Smooth muscle cell (in vitro differentiated cells): ENCODE results near the gene APBB2. TPM values are rescaled to one million over a fixed set of nuclear protein-coding genes. Genes with fewer than 3 reads are reported as not detected.

Source experiments
- DNase-seq: peaks from one replicate; lab custom pipeline; 2025; ENCODE audit not compliant: unreplicated experiment; lab: John Stamatoyannopoulos, UW
- H2AFZ ChIP-seq: fragments of 200-600 bp; sonication (generic); 2 replicates; pipeline ENCODE4 v1.6.0; 2016; ENCODE audit warnings: antibody characterized with exemption, low read depth, mild to moderate bottlenecking
- H3F3A ChIP-seq: fragments of 200-600 bp; sonication (generic); 2 replicates; pipeline ENCODE4 v1.6.0; 2017; ENCODE audit warnings: antibody characterized with exemption, low read depth
- H3K27ac ChIP-seq: fragments of 200-600 bp; sonication (generic); 2 replicates; pipeline ENCODE4 v1.5.1; 2016; ENCODE audit warnings: low read depth, mild to moderate bottlenecking
- H3K27me3 ChIP-seq: fragments of 200-600 bp; sonication (generic); 2 replicates; pipeline ENCODE4 v1.6.1; 2016; ENCODE audit warnings: low read depth, mild to moderate bottlenecking
- H3K36me3 ChIP-seq: fragments of 200-600 bp; sonication (generic); 2 replicates; pipeline ENCODE4 v1.5.1; 2016; ENCODE audit warnings: low read depth
- H3K4me1 ChIP-seq: fragments of 200-600 bp; sonication (generic); 2 replicates; pipeline ENCODE4 v1.5.1; 2016; ENCODE audit warnings: low read depth
- H3K4me2 ChIP-seq: fragments of 200-600 bp; sonication (generic); 2 replicates; pipeline ENCODE4 v1.6.0; 2016; ENCODE audit warnings: mild to moderate bottlenecking
- H3K4me3 ChIP-seq: fragments of 200-600 bp; sonication (generic); 2 replicates; pipeline ENCODE4 v1.5.1; 2016; ENCODE audit warnings: mild to moderate bottlenecking
- H3K79me2 ChIP-seq: fragments of 200-600 bp; sonication (generic); 2 replicates; pipeline ENCODE4 v1.6.0; 2016; ENCODE audit warnings: low read depth, mild to moderate bottlenecking
- H3K9ac ChIP-seq: fragments of 200-600 bp; sonication (generic); 2 replicates; pipeline ENCODE4 v1.6.0; 2016; ENCODE audit warnings: low read depth
- H3K9me3 ChIP-seq: fragments of 200-600 bp; sonication (generic); replicated peaks from 2 replicates; pipeline ENCODE4 v1.5.1; 2016; ENCODE audit warnings: low read depth
- H4K20me1 ChIP-seq: fragments of 200-600 bp; sonication (generic); 2 replicates; pipeline ENCODE4 v1.6.0; 2016; ENCODE audit warnings: low read depth
- WGBS: methylation state at CpG from one replicate; pipeline ENCODE4 v1.1.7; 2016; ENCODE audit warnings: low lambda C conversion rate; 5-methylcytosine and 5-hydroxymethylcytosine counted together
- polyA plus RNA-seq: library from polyadenylated mRNA; unstranded; fragments of >200 nt; fragmentation: Nextera tagmentation; extraction: Ambion mirVana; gene quantifications from 2 replicates; pipeline ENCODE4 v1.2.1, GENCODE V29; 2016
- total RNA-seq: library from RNA; depleted of rRNA; stranded (reverse); fragments of >200 nt; gene quantifications from 2 replicates; pipeline ENCODE4 v1.2.3, GENCODE V29; 2014
- TF ChIP-seq, protein P1 (sequence below): fragments of 200-600 bp; sonication (generic); IDR thresholded peaks from 2 replicates; pipeline ENCODE4 v1.5.1; 2017; ENCODE audit warnings: borderline replicate concordance, mild to moderate bottlenecking, antibody characterized with exemption; ENCODE audit not compliant: insufficient read depth, poor library complexity, severe bottlenecking

The APBB2 gene
- total and polyA plus RNA-seq, 2 experiments from 2014 or later: 22.1 to 60.9 TPM

DNA sequence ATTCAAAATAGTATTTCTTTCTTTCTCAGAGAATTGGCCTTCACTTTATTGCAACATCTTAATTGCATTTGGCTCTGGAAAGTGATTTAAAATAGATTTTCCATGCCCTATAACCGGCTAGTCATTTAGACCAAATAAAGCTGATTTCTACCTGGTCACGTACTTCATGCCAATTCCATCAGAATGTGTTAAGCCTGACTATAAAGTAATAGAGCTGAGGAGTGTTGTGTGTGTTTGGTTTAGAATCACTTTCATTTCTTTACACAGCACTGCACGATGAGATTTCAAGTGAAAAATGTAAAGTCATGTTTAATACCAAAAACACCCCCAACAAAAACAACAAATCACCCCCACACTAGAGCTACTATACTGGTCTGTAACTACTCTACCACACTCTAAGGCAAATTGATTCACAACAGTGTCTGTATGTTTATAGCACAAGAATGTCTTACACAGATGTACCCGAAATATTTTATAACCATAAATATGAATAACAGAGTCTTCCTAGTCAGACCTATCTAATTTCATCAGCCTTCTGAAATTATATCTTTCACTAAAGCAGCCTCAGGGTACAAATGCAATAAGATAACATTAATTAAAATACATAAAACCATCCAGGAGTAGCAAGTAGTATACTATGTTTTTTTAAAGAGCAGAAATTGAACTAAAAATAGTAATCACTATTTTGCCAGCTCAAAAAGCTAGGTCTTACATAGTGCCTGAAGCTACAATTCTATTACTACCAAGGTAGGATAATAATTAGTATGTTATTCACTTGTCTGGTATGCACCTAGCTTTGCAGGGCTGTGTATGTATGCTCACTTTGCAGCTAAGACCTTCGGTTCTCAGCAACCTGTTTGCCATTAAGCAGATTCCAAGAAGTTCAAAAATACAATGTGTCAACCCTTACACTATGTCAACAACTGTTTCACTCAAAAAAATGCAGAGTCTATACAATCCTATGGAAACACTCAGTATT is 28.4 kb downstream of the APBB2 start:
- TF ChIP-seq, protein P1, sequence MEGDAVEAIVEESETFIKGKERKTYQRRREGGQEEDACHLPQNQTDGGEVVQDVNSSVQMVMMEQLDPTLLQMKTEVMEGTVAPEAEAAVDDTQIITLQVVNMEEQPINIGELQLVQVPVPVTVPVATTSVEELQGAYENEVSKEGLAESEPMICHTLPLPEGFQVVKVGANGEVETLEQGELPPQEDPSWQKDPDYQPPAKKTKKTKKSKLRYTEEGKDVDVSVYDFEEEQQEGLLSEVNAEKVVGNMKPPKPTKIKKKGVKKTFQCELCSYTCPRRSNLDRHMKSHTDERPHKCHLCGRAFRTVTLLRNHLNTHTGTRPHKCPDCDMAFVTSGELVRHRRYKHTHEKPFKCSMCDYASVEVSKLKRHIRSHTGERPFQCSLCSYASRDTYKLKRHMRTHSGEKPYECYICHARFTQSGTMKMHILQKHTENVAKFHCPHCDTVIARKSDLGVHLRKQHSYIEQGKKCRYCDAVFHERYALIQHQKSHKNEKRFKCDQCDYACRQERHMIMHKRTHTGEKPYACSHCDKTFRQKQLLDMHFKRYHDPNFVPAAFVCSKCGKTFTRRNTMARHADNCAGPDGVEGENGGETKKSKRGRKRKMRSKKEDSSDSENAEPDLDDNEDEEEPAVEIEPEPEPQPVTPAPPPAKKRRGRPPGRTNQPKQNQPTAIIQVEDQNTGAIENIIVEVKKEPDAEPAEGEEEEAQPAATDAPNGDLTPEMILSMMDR: no peak
- peaks cover 94% of the 10 kb centered on the region for H3K79me2 ChIP-seq
- 72% methylated on average over 5 of the region's 5 CpGs for whole genome bisulfite sequencing
- no peak for DNase-seq
- no peaks in the 10 kb centered on the region for H3K36me3 ChIP-seq
- H3K27me3 ChIP-seq: no peaks in the 10 kb centered on the region
- peak overlapping the region; percentile 49 for H3K4me2 ChIP-seq
- peak overlapping the region; percentile 64 for H3K27ac ChIP-seq
- H3K9ac ChIP-seq: no peak overlapping the region
- H3K4me3 ChIP-seq: no peak overlapping the region
- H2AFZ ChIP-seq: no peak overlapping the region
- H3F3A ChIP-seq: no peaks in the 10 kb centered on the region
- peaks cover 10% of the 10 kb centered on the region for H3K4me1 ChIP-seq
- no peaks in the 10 kb centered on the region for H3K9me3 ChIP-seq
- peaks cover 47% of the 10 kb centered on the region for H4K20me1 ChIP-seq

DNA sequence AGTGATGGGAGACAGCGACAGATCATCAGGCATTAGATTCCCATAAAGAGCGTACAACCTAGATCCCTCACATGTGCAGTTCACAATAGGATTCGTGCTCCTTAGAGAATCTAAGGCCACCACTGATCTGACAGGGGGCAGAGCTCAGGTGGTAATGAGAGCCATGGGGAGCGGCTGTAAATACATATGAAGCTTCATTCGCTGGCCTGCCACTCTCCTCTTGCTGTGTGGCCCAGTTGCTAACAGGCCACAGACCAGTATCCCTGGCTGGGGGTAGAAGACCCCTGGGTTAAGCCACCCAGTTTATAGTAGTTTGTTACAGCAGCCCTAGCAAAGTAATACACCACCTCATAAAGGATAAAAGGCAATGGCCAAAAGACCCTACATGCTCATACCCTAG is 30.3 kb downstream of the APBB2 start:
- no peaks in the 10 kb centered on the region for H3K36me3 ChIP-seq
- TF ChIP-seq, protein P1: no peak
- no peaks in the 10 kb centered on the region for H3K27me3 ChIP-seq
- H3K4me3 ChIP-seq: no peak overlapping the region
- H3K9ac ChIP-seq: no peak overlapping the region
- DNase-seq: no peak
- WGBS: 91% methylated on average over 5 of the region's 5 CpGs
- H3K4me1 ChIP-seq: peaks cover 8% of the 10 kb centered on the region
- H3K9me3 ChIP-seq: no peaks in the 10 kb centered on the region
- no peak overlapping the region for H3K4me2 ChIP-seq
- no peak overlapping the region for H3K27ac ChIP-seq
- H3F3A ChIP-seq: no peaks in the 10 kb centered on the region
- H2AFZ ChIP-seq: no peak overlapping the region
- H3K79me2 ChIP-seq: peaks cover 94% of the 10 kb centered on the region
- peaks cover 37% of the 10 kb centered on the region for H4K20me1 ChIP-seq

DNA sequence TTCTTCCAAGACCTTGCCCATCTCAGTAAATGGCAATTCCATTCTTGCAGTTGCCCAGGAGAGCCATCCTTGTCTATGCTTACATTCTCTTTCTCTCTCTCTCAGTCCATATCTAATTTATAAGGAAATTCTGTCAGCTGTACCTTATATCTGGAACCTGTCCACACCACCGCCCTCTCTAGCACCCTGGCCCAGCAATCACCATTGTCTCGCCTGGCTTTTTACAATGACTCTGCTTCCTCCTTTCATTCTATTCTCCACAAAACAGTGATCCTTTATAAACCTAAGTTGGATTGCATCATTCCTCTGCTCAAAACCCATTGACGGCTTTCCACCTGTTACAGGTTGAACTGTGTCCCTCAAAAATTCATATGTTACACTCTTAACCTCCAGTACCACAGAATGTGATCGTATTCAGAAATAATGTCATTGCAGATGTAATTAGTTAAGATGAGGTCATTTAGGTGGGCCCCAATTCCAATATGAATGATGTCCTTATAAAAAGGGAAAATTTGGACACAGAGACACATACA is 31.3 kb downstream of the APBB2 start:
- no peak overlapping the region for H3K4me2 ChIP-seq
- no peaks in the 10 kb centered on the region for H3K27me3 ChIP-seq
- peaks cover 16% of the 10 kb centered on the region for H3K4me1 ChIP-seq
- no peaks in the 10 kb centered on the region for H3K9me3 ChIP-seq
- H3F3A ChIP-seq: peaks cover 9% of the 10 kb centered on the region
- peaks cover 37% of the 10 kb centered on the region for H4K20me1 ChIP-seq
- no peak overlapping the region for H3K27ac ChIP-seq
- no peaks in the 10 kb centered on the region for H3K36me3 ChIP-seq
- H3K9ac ChIP-seq: no peak overlapping the region
- 98% methylated on average over 4 of the region's 4 CpGs for WGBS
- DNase-seq: no peak
- TF ChIP-seq, protein P1: no peak
- H2AFZ ChIP-seq: no peak overlapping the region
- H3K4me3 ChIP-seq: no peak overlapping the region
- H3K79me2 ChIP-seq: peaks cover 94% of the 10 kb centered on the region
